NT2/D1 (cell line): ENCODE data around the gene MYBPHL.

Source experiments
- DNase-seq: peaks from one replicate; pipeline ENCODE4 v3.0.0-alpha.2; 2011; ENCODE audit warnings: low read depth, low spot score
- H3K27me3 ChIP-seq: 2 replicates; pipeline ENCODE4 v1.6.0; 2011; ENCODE audit warnings: mild to moderate bottlenecking; ENCODE audit not compliant: insufficient read length, insufficient read depth
- H3K36me3 ChIP-seq: 2 replicates; pipeline ENCODE4 v1.6.1; 2011; ENCODE audit warnings: mild to moderate bottlenecking, low read length, mixed read lengths; ENCODE audit not compliant: insufficient read depth, insufficient read length
- H3K4me1 ChIP-seq: 2 replicates; pipeline ENCODE4 v1.5.1; 2011; ENCODE audit not compliant: insufficient read depth, insufficient read length
- H3K4me3 ChIP-seq: 2 replicates; pipeline ENCODE4 v1.5.1; 2011; ENCODE audit warnings: low read depth; ENCODE audit not compliant: insufficient read length
- H3K9ac ChIP-seq: 2 replicates; pipeline ENCODE4 v1.6.0; 2011; ENCODE audit warnings: low read depth; ENCODE audit not compliant: insufficient read length
- H3K9me3 ChIP-seq: 2 replicates; pipeline ENCODE4 v1.5.1; 2011; ENCODE audit warnings: mild to moderate bottlenecking, low read length; ENCODE audit not compliant: insufficient read depth
- SUZ12 ChIP-seq: IDR thresholded peaks from 2 replicates; pipeline ENCODE4 v1.6.1; 2011; ENCODE audit not compliant: insufficient read length, insufficient read depth; ENCODE audit errors: extremely low read depth
- YY1 ChIP-seq: IDR thresholded peaks from 2 replicates; pipeline ENCODE4 v1.6.1; 2011; ENCODE audit not compliant: insufficient read length, insufficient read depth
- ZNF274 ChIP-seq: IDR thresholded peaks from 2 replicates; pipeline ENCODE4 v1.6.1; 2011; ENCODE audit warnings: mild to moderate bottlenecking, low read depth, low read length

The MYBPHL gene

DNA sequence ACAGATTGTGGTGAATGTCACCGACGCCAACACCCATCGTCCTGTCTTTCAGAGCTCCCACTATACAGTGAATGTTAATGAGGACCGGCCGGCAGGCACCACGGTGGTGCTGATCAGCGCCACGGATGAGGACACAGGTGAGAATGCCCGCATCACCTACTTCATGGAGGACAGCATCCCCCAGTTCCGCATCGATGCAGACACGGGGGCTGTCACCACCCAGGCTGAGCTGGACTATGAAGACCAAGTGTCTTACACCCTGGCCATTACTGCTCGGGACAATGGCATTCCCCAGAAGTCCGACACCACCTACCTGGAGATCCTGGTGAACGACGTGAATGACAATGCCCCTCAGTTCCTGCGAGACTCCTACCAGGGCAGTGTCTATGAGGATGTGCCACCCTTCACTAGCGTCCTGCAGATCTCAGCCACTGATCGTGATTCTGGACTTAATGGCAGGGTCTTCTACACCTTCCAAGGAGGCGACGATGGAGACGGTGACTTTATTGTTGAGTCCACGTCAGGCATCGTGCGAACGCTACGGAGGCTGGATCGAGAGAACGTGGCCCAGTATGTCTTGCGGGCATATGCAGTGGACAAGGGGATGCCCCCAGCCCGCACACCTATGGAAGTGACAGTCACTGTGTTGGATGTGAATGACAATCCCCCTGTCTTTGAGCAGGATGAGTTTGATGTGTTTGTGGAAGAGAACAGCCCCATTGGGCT is 54.5 kb downstream of the MYBPHL start:
- DNase-seq, result no peak
- Histone ChIP-seq H3K27me3 (peaks cover 22% of the 10 kb centered on the region), H3K9ac (no peak overlapping the region), H3K36me3 (peaks cover 30% of the 10 kb centered on the region), H3K9me3 (no peaks in the 10 kb centered on the region), H3K4me1 (peaks cover 39% of the 10 kb centered on the region), H3K4me3 (no peak overlapping the region)
- no peak for TF ChIP-seq YY1
- TF ChIP-seq ZNF274, result no peak
- no peak for TF ChIP-seq SUZ12

DNA sequence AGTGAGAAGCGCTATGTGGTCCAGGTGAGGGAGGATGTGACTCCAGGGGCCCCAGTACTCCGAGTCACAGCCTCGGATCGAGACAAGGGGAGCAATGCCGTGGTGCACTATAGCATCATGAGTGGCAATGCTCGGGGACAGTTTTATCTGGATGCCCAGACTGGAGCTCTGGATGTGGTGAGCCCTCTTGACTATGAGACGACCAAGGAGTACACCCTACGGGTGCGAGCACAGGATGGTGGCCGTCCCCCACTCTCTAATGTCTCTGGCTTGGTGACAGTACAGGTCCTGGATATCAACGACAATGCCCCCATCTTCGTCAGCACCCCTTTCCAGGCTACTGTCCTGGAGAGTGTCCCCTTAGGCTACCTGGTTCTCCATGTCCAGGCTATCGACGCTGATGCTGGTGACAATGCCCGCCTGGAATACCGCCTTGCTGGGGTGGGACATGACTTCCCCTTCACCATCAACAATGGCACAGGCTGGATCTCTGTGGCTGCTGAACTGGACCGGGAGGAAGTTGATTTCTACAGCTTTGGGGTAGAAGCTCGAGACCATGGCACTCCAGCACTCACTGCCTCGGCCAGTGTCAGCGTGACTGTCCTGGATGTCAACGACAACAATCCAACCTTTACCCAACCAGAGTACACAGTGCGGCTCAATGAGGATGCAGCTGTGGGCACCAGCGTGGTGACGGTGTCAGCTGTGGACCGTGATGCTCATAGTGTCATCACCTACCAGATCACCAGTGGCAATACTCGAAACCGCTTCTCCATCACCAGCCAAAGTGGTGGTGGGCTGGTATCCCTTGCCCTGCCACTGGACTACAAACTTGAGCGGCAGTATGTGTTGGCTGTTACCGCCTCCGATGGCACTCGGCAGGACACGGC is 55.3 kb downstream of the MYBPHL start:
- Histone ChIP-seq H3K4me1 (peaks cover 39% of the 10 kb centered on the region), H3K9ac (no peak overlapping the region)
- TF ChIP-seq YY1, result no peak
- TF ChIP-seq SUZ12, result no peak
- no peak for TF ChIP-seq ZNF274

DNA sequence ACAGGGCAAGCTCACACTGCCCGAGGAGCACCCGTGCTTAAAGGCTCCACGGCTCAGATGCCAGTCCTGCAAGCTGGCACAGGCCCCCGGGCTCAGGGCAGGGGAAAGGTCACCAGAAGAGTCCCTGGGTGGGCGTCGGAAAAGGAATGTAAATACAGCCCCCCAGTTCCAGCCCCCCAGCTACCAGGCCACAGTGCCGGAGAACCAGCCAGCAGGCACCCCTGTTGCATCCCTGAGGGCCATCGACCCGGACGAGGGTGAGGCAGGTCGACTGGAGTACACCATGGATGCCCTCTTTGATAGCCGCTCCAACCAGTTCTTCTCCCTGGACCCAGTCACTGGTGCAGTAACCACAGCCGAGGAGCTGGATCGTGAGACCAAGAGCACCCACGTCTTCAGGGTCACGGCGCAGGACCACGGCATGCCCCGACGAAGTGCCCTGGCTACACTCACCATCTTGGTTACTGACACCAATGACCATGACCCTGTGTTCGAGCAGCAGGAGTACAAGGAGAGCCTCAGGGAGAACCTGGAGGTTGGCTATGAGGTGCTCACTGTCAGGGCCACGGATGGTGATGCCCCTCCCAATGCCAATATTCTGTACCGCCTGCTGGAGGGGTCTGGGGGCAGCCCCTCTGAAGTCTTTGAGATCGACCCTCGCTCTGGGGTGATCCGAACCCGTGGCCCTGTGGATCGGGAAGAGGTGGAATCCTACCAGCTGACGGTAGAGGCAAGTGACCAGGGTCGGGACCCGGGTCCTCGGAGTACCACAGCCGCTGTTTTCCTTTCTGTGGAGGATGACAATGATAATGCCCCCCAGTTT is 56.1 kb downstream of the MYBPHL start:
- peak overlapping the region; percentile 78 for H3K9ac ChIP-seq
- no peaks in the 10 kb centered on the region for H3K9me3 ChIP-seq
- peaks cover 39% of the 10 kb centered on the region for H3K4me1 ChIP-seq
- TF ChIP-seq YY1, result no peak
- TF ChIP-seq SUZ12, result no peak
- no peak for TF ChIP-seq ZNF274
- peaks cover 30% of the 10 kb centered on the region for H3K36me3 ChIP-seq
- peak overlapping the region; percentile 68 for H3K4me3 ChIP-seq
- no peak for DNase-seq
- peaks cover 26% of the 10 kb centered on the region for H3K27me3 ChIP-seq

More for the DNA sequence above, 55.3 kb downstream of the MYBPHL start:
- no peak overlapping the region for H3K4me3 ChIP-seq
- no peak for DNase-seq
- H3K9me3 ChIP-seq, result no peaks in the 10 kb centered on the region
- peaks cover 26% of the 10 kb centered on the region for H3K27me3 ChIP-seq
- H3K36me3 ChIP-seq, result peaks cover 30% of the 10 kb centered on the region

DNA sequence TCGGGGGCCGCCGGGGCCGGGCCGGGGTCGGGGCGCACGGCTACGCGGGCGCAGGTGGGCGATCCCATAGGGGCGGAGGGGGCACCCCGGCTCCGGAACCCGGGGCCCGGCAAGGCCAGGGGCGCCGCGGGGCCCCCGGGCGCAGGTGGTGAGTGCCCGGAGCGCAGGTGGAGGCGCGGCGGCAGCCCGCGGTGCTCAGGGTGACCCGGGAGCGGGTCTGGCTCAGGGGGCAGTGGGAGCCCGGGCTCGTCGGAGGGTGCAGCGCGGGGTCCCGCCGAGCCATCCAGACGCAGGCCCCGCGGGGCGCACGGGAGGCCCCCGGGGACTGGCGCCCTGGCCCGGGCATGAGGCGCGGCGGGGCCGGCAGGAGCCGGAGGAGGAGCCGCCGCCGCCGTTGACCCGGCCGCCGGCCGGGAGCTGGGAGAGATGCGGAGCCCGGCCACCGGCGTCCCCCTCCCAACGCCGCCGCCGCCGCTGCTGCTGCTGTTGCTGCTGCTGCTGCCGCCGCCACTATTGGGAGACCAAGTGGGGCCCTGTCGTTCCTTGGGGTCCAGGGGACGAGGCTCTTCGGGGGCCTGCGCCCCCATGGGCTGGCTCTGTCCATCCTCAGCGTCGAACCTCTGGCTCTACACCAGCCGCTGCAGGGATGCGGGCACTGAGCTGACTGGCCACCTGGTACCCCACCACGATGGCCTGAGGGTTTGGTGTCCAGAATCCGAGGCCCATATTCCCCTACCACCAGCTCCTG is 57.0 kb downstream of the MYBPHL start:
- H3K9me3 ChIP-seq, result no peaks in the 10 kb centered on the region
- no peak for TF ChIP-seq SUZ12
- no peak for TF ChIP-seq ZNF274
- TF ChIP-seq YY1, result no peak
- H3K4me3 ChIP-seq, result peak overlapping the region; percentile 68
- no peak for DNase-seq
- H3K27me3 ChIP-seq, result peaks cover 26% of the 10 kb centered on the region
- peaks cover 32% of the 10 kb centered on the region for H3K4me1 ChIP-seq
- H3K36me3 ChIP-seq, result peaks cover 30% of the 10 kb centered on the region
- peak overlapping the region; percentile 78 for H3K9ac ChIP-seq

DNA sequence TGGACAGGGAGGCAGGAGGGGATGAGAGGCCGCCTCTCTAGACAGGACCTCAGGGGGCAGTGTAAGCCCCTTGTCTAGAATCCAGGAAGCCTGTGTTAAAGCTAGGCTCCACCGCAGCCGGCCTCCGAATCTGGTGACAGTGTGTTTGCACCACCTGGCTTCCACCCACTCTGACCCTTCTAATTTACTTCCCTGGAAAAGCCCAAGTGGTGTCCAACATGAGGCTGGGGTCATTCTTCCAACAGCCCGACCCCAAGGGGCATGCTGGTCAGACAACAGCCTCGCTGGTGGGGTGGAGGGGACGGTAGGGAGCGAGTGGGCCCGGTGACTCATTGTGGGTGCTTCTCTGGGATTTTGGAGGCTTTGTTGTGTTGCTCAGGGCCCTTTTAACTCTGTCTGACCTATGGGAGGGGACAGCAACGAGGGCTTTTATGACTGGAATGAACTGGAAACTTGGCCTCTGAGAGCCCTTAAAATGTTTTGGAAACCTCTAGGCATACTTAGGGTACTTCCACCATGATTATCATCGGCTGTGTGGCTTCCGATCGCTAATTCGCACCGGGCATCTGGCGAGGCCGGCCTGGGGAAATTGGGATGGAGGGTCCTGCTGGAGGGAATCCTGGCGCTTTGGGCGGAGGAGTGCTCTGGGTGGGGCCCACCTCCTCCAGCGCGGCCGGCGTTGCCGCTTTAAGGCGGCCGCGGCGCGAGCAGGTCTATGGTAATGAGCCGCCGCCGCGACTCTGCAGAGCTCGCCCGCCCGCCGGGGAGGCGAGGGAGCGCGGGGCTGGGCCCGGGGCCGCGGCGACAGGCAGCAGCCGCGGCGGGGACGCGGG is 57.8 kb downstream of the MYBPHL start, which contains the start of gene CELSR2:
Gene CELSR2 (plus strand): TSS at position 743 of the 833 bp plus-strand sequence. CDS start 541 bp downstream, outside the sequence.
- peaks cover 24% of the 10 kb centered on the region for H3K4me1 ChIP-seq
- H3K27me3 ChIP-seq, result peaks cover 26% of the 10 kb centered on the region
- peak; percentile 82 for DNase-seq
- H3K9ac ChIP-seq, result peak within 1 kb of the TSS; percentile 78
- H3K9me3 ChIP-seq, result no peaks in the 10 kb centered on the region
- peaks cover 30% of the 10 kb centered on the region for H3K36me3 ChIP-seq
- H3K4me3 ChIP-seq, result peak within 1 kb of the TSS; percentile 68
- no peak for TF ChIP-seq SUZ12

DNA sequence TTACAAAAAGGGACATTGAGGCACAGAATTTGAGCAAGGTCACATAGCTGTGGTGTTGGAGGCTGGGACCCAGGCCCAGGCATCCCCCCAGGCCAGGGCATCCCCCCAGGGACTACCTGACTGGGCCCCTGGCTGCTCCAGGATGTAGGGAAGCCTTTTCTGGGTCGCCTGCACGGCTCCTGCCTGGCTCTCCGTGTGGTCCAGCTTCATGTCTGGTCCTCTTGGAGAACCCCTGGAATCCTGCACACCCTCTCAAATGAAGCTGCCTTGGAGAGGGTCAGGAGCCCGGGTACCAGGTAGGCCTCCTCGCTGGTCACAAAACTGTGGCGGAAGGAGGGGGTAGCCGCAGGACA is 58.4 kb downstream of the MYBPHL start:
- Histone ChIP-seq H3K36me3 (peaks cover 30% of the 10 kb centered on the region), H3K9me3 (no peaks in the 10 kb centered on the region), H3K27me3 (peaks cover 26% of the 10 kb centered on the region), H3K4me3 (no peak overlapping the region), H3K9ac (peak overlapping the region; percentile 25), H3K4me1 (peaks cover 18% of the 10 kb centered on the region)
- TF ChIP-seq YY1 (no peak), ZNF274 (no peak), SUZ12 (no peak)
- no peak for DNase-seq
